GM12892 (cell line): ENCODE data around the gene METAP1.
"Not testable (repeated sequence)": the region's sequence is repeated elsewhere in the genome, so short reads cannot be mapped to it uniquely, and the experiment has no call there.

Experiments
- POLR2A ChIP-seq: IDR thresholded peaks from 2 replicates; pipeline ENCODE4 v1.6.1; 2011; ENCODE audit warnings: low read depth, low read length, control low read depth
- POLR2AphosphoS5 ChIP-seq: IDR thresholded peaks from 2 replicates; pipeline ENCODE4 v1.6.1; 2011; ENCODE audit warnings: low read depth, low read length, control low read depth
- TAF1 ChIP-seq: IDR thresholded peaks from 2 replicates; pipeline ENCODE4 v1.6.1; 2011; ENCODE audit warnings: low read depth, mild to moderate bottlenecking, control low read depth, low read length, borderline replicate concordance

DNA sequence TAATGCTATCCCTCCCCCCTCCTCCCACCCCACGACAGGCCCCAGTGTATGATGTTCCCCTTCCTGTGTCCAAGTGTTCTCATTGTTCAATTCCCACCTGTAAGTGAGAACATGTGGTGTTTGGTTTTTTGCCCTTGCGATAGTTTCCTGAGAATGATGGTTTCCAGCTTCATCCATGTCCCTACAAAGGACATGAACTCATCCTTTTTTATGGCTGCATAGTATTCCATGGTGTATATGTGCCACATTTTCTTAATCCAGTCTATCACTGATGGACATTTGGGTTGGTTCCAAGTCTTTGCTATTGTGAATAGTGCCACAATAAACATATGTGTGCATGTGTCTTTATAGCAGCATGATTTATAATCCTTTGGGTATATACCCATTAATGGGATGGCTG lies 70.0 kb downstream of the METAP1 start:
- not testable (repeated sequence) for TF ChIP-seq TAF1, POLR2A, POLR2AphosphoS5
